Retinal pigment epithelial cell (primary cell): Measurements from ENCODE around the gene PAX7.

Experiments
- DNase-seq: peaks from one replicate; pipeline ENCODE4 v3.0.0-alpha.2; 2010; ENCODE audit warnings: low read depth
- H3K4me3 ChIP-seq: 2 replicates; pipeline ENCODE4 v1.5.1; 2011; ENCODE audit warnings: mild to moderate bottlenecking, low read length, control low read depth, moderate library complexity
- CTCF ChIP-seq: conservative IDR thresholded peaks from 2 replicates; pipeline ENCODE4 v1.5.1; 2011; ENCODE audit warnings: low read depth, low read length, control low read depth, inconsistent platforms

PAX7 gene

GRCh38 chr1:18734001-18734400 is 103.4 kb downstream of the PAX7 start:
- no peak overlapping the region for H3K4me3 ChIP-seq
- DNase-seq = no peak
- TF ChIP-seq CTCF = no peak

GRCh38 chr1:18734461-18735223 is 104.0 kb downstream of the PAX7 start:
- no peak for DNase-seq

GRCh38 chr1:18735224-18735997 is 104.8 kb downstream of the PAX7 start:
- no peak overlapping the region for H3K4me3 ChIP-seq
- DNase-seq = no peak
- no peak for TF ChIP-seq CTCF

More at GRCh38 chr1:18734461-18735223, 104.0 kb downstream of the PAX7 start:
- H3K4me3 ChIP-seq = no peak overlapping the region
- TF ChIP-seq CTCF = no peak

- no peak for DNase-seq
- H3K4me3 ChIP-seq = no peak overlapping the region
- TF ChIP-seq CTCF = no peak
Measured at GRCh38 chr1:18736958-18737357, 106.3 kb downstream of the PAX7 start.

DNA sequence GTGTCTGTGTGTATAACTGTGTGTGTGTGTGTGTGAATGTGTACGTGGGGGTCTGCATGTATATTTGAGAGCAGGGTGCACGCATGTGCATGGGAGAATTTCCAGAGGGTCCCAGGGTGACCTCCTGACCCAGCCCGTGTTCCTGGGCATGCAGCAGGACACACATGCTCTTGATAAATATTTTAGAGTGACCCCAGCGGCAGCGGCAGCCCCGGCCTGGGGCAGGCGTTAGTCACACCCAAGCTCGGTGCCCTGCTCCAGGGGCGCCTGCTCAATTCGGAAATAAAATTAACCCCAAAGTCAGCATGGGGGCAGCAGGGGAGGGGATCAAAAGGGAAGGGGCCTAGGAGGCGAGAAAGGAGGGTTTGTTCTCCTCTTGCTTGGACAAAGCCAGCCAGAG is 107.5 kb downstream of the PAX7 start:
- no peak overlapping the region for H3K4me3 ChIP-seq
- TF ChIP-seq CTCF = no peak
- DNase-seq = no peak

DNA sequence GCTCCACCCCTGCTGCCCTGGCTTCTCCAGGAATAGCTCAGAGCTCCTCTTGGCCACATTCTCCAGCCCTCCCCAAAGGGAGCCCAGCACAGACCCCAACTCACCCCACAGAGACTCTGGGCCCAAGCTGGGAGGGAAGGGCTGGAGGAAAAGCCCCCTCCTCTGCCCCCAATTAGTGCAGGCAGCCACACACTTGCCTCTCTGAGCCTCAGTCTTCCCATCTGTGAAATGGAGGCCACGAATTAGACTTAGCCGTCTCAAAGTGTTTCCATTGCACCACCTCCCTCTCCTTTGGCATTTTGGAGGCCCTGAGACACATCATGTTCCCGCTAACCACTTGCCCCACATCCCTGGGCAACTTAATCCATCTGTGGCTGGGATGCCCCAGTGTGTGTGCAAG is 108.0 kb downstream of the PAX7 start:
- no peak for TF ChIP-seq CTCF
- DNase-seq = no peak

More for the DNA sequence above, 108.0 kb downstream of the PAX7 start:
- H3K4me3 ChIP-seq = no peak overlapping the region
